ENCODE measurements around the gene GTPBP4. TPM values are rescaled to one million over a fixed set of nuclear protein-coding genes. Genes with fewer than 3 reads are reported as not detected.
A peak's percentile ranks its signal among the peaks of the same experiment; 100 is the strongest.

GTPBP4 gene
- total RNA-seq, 4 donors from 2014 or later = 16.9 to 196 (median 22.6) TPM

GRCh38 chr10:1043532-1043995, 55.3 kb downstream of the GTPBP4 start:
- Histone ChIP-seq H3K27me3 (no peaks in the 10 kb centered on the region), H3K9me3 (no peaks in the 10 kb centered on the region), H3K4me3 (peak overlapping the region in 1 of 4 donors; percentile 35), H3K36me3 (peaks cover 0 to 46% (median 5%) of the 10 kb centered on the region in 3 donors), H3K4me1 (peaks cover 0 to 10% (median 0%) of the 10 kb centered on the region in 4 donors), H3K27ac (peak overlapping the region; percentile 62 to 84 (median 73))
- TF ChIP-seq, protein P1, sequence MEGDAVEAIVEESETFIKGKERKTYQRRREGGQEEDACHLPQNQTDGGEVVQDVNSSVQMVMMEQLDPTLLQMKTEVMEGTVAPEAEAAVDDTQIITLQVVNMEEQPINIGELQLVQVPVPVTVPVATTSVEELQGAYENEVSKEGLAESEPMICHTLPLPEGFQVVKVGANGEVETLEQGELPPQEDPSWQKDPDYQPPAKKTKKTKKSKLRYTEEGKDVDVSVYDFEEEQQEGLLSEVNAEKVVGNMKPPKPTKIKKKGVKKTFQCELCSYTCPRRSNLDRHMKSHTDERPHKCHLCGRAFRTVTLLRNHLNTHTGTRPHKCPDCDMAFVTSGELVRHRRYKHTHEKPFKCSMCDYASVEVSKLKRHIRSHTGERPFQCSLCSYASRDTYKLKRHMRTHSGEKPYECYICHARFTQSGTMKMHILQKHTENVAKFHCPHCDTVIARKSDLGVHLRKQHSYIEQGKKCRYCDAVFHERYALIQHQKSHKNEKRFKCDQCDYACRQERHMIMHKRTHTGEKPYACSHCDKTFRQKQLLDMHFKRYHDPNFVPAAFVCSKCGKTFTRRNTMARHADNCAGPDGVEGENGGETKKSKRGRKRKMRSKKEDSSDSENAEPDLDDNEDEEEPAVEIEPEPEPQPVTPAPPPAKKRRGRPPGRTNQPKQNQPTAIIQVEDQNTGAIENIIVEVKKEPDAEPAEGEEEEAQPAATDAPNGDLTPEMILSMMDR (IDR thresholded peaks at IDR 0.05) = no peak
- peak in 1 of 2 donors; percentile 26 for TF ChIP-seq POLR2A (IDR thresholded peaks at IDR 0.05)
- peak in 2 of 3 donors; percentile 78 to 84 for DNase-seq

- Histone ChIP-seq H3K4me1 (peaks cover 0 to 10% (median 0%) of the 10 kb centered on the region in 4 donors), H3K9me3 (no peaks in the 10 kb centered on the region), H3K27ac (peak overlapping the region; percentile 62 to 84 (median 73)), H3K27me3 (no peaks in the 10 kb centered on the region), H3K36me3 (peaks cover 0 to 44% (median 5%) of the 10 kb centered on the region in 3 donors), H3K4me3 (peak overlapping the region in 1 of 4 donors; percentile 35)
- DNase-seq = no peak
- TF ChIP-seq POLR2A (IDR thresholded peaks at IDR 0.05) = no peak
- TF ChIP-seq, protein P1 (IDR thresholded peaks at IDR 0.05) = no peak
These were observed 55.9 kb downstream of the GTPBP4 start for GRCh38 chr10:1044146-1044545.

- Histone ChIP-seq H3K4me3 (no peak overlapping the region), H3K27ac (peak overlapping the region in 3 of 4 donors; percentile 62 to 84 (median 78)), H3K9me3 (no peaks in the 10 kb centered on the region), H3K27me3 (no peaks in the 10 kb centered on the region), H3K36me3 (peaks cover 0 to 38% (median 5%) of the 10 kb centered on the region in 3 donors), H3K4me1 (peaks cover 0 to 10% (median 0%) of the 10 kb centered on the region in 4 donors)
- TF ChIP-seq POLR2A (IDR thresholded peaks at IDR 0.05) = no peak
- TF ChIP-seq, protein P1 (IDR thresholded peaks at IDR 0.05) = no peak
- no peak for DNase-seq
These were observed 56.7 kb downstream of the GTPBP4 start for GRCh38 chr10:1044964-1045363.

GRCh38 chr10:1045415-1045814, 57.2 kb downstream of the GTPBP4 start:
- Histone ChIP-seq H3K9me3 (no peaks in the 10 kb centered on the region), H3K27ac (peak overlapping the region in 2 of 4 donors; percentile 62 to 84), H3K4me1 (peaks cover 0 to 14% (median 3%) of the 10 kb centered on the region in 4 donors), H3K4me3 (no peak overlapping the region), H3K36me3 (peaks cover 0 to 34% (median 5%) of the 10 kb centered on the region in 3 donors), H3K27me3 (no peaks in the 10 kb centered on the region)
- TF ChIP-seq, protein P1 (IDR thresholded peaks at IDR 0.05) = no peak
- no peak for TF ChIP-seq POLR2A (IDR thresholded peaks at IDR 0.05)
- no peak for DNase-seq

- Histone ChIP-seq H3K4me3 (peak overlapping the region; percentile 73 to 95 (median 83)), H3K27me3 (no peaks in the 10 kb centered on the region), H3K36me3 (peaks cover 0 to 24% (median 0%) of the 10 kb centered on the region in 3 donors), H3K4me1 (peaks cover 0 to 25% (median 7%) of the 10 kb centered on the region in 4 donors), H3K9me3 (no peaks in the 10 kb centered on the region), H3K27ac (peak overlapping the region; percentile 98 to 100 (median 98))
- DNase-seq = peak in 2 of 3 donors; percentile 56 to 58
- TF ChIP-seq, protein P1 (IDR thresholded peaks at IDR 0.05) = no peak
- TF ChIP-seq POLR2A (IDR thresholded peaks at IDR 0.05) = no peak
These were observed 59.7 kb downstream of the GTPBP4 start for GRCh38 chr10:1047937-1048336.
